CD4-positive, alpha-beta T cell treated with Interleukin-21 for 1 hour (primary cell): ENCODE data around the gene FASTKD3.

Experiments used
- DNase-seq: peaks from one replicate; pipeline ENCODE4 v3.0.0-alpha.2; 2020

FASTKD3 gene

DNA sequence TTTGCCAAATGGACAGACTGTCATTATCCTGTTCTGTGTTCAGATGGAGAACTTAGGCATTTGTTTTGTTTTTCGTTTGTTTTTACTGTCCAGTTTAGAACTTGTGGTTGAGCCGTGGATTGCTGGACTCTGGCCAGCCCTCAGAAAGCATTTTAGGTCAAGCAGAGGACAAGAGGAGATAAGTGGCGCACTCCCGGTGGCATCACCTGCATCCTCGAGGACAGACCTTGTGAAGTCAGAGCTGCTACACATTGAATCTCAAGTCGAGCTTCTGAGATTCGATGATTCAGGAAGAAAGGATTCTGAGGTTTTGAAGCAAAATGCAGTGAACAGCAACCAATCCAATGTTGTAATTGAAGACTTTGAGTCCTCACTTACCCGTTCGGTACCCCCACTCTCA, 9.0 kb upstream of the FASTKD3 start:
- no peak for DNase-seq

DNA sequence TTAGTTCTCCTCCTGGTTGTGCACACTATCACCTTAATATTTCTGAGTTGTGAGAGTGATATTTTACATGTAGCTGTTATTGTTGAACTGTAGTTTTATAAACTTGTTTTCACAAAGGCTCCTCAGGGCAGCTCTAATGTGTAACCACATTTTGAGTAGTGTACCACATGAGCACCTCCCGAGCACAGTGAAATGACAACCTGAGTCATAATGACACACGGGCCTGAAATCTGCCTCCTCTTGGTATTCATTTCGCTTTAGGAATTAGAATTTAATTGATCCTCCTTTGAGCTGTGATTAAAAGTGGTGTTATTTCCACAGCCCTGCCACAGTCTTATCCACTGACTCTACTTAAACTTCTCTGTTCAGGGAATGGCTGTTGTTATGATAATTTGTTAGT, 8.0 kb upstream of the FASTKD3 start:
- no peak for DNase-seq

DNA sequence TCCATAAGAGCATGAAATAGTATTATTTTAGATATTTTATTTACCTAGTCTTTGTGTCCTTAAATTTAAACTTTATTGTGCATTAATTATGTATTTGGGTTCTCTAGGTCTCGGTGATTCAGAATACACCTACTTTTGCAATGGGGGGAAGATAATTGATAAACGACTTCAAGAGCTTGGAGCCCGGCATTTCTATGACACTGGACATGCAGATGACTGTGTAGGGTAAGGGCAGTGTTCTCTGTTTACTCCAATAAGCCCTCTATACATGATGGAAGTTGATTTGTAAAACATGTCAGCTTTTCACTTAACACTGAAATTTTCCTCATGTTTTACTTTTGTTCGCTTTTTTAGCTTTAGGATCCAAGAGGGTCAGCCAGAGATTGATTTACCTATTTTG, 6.3 kb upstream of the FASTKD3 start:
- DNase-seq: no peak

DNA sequence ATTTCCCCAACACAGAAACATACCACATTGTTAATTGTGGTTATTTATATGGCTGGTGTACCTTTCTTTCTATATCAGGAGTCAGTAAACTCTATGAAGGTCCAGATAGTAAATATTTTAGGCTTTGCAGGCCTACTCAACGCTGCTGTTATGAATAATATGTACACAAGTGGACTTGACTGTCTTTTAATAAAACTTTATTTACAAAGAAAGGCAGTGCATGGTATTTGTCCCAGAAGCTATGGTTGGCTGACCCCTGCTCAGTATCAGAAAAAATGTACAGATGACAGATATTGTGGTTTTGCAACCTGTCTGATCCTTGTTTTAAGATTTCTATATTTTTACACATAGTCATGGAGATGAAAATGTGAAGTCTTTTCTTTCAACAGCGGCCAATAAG, 5.8 kb upstream of the FASTKD3 start:
- DNase-seq: no peak

DNA sequence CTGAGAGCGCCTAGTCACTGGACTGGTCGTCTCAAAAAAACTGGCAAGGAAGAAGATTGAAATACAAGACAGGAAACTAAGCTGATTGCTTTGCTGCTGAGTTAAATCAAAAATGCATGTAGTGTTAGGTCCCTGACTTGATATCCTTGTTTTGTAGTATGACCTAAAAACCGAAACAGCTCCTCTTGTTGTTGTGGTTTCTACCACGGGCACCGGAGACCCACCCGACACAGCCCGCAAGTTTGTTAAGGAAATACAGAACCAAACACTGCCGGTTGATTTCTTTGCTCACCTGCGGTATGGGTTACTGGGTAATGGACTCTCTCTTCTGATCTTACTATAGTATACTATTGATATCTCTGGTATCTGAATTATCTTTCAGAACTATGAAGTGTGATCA, 4.4 kb upstream of the FASTKD3 start:
- DNase-seq: peak; percentile 56

DNA sequence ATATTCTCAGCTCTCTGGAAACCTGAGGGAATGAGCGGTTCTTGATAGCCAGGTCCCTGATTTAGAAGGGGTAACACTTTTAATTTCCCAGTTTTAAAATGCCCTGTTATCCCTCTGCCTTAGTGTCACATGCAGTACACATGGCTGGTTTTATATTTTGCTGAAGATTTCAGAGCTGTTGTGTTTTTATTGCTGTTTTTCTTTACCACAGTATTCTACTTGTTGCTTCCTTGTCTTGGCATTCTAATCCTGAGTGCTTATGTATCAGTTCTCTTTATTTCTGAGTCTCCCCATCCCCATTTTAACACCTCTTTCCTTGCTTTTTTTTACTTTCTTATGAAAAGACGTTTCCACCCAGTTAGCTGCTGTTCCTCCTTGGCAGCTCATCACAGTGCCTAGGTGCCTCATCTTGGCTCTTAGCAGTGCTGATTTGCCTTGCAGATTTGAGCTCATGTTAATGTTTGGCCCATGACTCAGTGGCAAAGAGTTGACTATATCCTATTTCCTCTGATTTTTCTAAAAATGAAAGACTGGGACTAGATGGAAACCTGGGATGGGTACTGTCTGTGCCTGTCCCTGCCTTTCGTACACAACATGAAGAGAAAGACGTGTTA, 3.8 kb upstream of the FASTKD3 start:
- DNase-seq: no peak

DNA sequence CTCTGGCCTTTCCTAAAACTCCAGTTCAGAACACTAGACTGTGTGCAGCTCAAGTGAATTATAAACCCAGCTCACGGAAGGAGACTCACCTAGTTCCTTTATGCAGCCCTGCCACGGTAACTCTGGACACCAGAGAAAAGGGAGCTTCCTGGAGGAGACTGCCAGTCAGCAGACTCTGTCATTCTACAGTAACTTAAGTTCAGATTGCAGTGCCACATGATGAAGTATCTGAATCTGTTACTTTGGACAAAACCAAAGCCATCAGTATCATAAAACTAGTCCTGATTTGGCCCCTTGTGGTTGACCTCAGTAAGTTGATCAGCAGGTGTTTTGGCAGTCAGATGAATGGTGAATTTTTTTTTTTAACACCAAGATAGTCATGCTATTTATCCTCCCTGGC, 2.8 kb upstream of the FASTKD3 start:
- DNase-seq: peak; percentile 26

DNA sequence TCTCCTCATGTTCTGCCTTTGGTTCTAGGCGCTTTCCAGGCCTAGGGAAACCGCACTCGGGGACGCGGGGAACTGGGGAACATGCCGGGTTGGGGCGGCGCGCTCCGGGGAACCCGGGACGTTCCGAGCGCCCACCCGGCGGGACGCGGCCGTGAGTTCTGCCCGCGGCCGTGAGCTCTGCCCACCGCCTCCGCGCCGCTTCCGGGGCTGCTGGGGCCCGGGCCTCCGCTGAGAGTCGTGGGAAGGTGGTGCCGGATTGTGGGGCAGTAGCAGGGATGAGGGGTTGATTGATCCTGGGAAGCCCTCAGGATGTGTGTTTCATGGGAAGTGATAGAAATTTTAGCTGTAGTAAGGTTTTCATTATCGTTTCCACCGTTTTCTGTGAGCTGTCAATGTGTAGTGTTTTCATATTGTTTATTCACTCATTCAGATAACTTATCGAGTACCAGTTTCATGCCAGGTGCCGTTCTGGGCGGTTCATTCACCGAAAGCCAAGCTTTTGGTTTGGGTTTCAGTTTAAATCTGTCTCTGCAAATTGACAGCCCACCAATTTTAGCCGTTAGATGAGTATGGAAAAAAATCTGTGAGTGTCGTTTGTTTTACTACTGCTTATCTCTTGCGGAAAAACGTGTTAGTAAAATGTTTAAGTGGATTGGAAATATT, 774 bp upstream of the FASTKD3 start:
- DNase-seq: peak; percentile 31

DNA sequence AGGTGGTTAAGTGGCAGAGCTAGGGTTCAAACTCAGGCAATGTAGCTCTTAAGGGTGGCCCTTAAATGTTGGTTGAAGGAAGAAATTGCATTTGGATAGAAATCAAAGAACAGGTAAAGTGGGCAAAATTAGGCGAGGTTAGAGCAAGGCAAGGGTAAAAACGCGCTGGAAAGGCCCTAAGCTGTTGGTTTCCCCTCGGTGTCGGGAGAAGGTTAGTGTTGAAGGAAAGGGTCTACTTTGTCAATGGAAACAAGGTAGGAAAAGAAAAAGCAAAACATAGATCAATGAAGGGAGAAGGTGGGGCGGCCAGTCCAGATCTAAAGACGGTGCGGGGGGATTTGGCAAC, 431 bp downstream of the FASTKD3 start:
- DNase-seq: no peak

DNA sequence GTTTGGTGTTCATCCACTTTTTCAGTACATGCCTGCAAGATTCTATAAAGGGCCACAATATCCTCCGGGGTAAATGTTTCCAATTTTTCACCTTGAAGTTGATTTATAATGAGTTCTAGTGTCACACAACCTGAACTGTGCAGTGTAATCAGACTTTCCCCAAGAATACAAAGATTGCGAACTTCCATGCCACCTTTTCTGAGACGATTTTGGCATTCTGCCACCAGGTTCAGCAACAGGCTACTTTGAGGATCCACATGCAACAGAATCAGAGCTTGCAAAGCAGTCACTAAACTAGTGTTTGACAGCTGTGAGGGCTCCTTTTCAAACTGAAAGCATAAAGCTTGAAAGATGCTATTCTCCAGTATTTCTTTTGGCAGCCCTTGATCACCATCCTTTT, 1.6 kb downstream of the FASTKD3 start:
- DNase-seq: no peak

DNA sequence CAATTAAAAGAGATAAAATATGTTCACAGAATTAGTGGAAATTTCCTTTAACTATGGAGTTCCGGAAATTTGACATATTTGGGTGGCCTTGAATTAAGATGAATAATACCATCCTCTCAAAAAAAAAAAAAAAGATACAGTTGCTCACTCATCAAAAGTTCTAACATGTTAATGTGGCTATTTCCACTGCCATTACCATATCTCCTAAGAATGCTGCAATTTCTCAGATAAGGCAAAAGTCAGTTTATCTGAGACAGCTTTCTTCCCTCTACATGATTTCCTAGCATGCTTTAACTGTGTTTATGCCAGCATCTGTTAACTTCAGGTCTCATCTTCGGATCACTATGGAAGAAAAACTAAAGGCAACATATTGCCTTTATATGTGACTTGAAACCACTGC, 2.6 kb downstream of the FASTKD3 start:
- no peak for DNase-seq

DNA sequence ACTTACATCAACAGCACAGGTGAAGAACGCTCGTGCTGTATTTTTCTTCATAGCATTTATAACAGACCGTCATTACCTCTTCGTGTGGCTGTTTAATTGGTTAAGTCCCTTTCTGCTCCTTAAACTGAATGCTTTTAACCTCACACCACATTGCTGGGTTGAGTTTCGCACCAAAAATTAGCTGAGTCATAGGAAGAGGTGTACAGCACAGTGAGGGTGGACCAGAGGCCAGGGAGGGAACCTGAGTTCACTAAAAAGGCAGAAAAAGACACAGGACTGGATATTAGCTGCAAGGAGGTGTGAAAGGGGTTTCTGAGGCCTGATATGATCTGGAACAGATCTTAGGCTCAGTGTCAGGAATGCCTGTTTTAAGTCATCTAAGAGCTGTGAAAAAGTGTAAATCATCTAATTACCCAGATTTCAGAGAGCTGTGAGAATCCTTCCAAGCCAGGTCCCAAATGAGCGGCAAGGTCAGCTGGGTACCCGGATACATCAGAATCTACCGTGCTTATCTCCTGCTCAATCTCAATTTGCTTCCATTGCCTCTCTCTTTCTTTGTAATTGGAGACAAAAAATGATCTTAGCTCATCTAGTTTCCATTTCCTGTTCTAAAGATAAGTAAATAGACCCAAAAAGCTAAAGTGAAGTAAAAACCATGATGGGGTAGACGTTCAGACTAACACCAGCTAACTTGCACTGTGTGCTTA, 10.8 kb downstream of the FASTKD3 start:
- DNase-seq: no peak

DNA sequence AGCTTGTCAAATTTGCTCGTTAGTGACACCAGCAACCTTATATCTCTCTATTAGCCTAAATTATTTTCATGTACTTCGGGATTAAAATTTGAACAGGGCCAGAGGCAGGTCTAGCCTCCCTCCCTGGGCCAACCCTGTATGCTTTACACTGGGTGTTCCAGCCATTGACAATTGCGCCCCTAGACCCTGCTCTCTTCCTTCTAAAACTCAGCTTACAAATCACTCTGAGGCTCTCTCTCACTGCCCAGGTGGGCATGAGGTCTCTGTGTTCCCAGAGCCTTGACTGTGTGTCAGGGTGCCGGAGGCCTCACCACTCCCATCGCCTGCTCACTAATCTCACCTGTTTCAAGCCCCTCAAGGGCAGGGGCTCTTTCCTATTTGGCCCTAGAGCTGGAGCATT, 11.5 kb downstream of the FASTKD3 start:
- DNase-seq: no peak

DNA sequence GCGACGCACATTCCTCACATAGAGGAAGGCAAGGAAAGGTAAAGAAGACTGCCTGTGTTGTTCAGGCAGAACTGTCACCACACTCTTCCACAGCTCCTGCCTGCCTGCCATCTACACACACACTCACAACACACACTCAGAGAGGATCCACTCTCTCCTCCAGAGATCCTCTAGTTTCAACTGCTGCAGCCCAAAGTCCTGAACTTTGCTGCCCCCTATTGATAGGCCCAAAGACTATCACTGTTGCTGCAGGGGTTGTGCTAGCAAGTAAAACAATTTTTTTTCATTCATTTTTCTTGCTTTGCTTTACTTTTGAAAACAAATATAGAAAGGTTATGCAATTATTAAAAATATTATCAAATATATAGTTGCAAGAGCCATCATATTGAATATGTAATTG, 12.0 kb downstream of the FASTKD3 start:
- DNase-seq: peak; percentile 58

DNA sequence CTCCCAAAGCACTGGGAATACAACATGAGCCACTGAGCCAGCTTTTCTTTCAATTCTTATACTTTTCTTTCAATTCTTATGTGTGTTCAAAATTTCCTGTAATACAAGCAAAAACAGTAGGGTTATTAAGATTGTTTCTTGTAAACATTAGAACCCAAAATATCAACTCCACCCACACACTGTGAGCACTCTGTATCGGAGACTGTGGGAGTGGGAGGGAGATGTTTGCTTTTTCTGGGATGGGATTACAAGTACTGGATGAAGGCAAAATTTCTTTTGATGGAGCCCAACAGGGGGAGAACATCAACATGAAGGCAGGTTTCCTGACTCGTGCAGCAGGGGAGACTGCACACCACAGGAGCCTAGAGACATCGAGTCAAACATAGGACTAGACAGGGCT, 13.2 kb downstream of the FASTKD3 start:
- no peak for DNase-seq

DNA sequence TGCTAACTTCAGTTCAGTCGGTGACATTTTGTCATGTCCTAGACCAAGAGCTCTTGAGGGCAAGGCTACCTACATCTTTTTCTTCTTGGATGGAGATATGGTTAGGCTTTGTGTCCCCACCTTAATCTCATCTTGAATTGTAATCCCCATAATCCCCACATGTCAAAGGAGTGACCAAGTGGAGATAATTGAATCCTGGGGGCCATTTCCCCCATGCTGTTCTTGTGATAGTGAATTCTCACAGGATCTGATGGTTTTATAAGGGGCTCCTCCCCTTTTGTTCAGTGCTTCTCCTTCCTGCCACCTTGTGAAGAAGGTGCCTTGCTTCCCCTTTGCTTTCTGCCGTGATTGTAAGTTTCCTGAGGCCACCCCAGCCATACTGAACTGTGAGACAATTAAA, 15.8 kb downstream of the FASTKD3 start:
- DNase-seq: no peak

DNA sequence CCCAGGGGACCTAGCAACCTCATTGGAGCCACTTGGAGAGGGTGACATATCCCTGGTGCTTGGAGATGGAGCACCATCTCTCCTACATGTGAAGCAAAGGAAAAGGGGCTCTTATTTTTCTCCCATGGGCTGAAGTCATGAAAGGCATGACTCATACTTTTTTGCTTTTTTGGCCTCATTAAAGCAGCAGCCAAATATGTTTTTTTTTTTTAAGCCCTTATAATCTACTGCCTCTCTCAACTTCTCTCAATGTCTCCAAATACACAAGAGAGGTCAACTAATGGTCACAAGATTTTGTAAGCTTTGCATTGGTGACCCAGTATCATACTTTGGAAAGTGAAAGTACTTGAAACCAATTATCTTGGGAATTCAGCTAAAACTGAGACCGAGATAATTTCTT, 16.3 kb downstream of the FASTKD3 start:
- no peak for DNase-seq

DNA sequence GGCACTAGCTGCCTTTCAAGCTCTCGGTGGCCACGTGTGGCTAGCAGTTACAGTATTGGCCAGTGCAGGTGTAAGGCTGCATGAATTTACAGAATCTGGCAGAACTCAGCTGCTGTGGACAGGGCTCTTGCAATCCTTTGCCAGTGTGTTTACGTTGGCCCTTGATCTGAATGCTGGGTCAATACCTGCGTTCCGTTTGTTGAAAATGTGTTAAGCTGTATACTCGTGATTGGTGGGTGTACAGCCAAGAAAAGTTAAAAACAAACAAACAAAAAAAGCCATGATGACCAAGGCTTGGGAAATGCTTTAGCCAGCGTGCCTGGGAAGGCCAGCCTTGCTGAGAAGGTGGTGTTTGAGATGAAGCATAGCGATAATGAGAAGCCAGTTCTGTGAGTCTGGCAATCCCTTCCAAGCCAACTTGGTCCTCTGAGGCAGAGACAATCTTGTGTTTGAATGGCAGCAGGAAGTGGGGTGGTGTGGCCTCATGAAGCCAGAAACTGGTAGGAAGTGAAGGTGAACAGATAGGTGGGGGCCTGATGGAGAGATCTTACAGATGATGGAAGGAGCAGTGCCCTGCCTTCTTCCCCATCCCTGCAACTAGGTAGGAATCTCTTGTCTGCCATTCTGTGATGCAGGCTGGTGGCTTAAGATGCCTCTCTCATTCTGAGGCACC, 17.1 kb downstream of the FASTKD3 start:
- no peak for DNase-seq

DNA sequence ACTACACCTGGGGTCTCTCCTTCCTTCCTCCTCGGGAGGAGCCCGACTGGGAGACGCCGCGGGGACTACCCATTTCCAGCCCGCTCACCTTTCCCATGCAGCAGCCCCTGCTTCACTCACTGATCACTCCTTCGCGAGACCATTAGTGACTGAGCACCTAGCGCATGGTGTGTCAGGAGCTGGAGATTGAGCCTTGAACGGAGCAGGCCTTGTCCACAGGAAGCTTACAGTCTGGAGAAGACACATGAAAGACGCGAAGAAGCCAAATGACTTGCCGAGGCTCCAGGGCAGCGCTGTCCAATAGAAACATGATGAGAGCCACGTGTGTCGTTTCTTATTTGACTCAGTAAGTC, 17.6 kb downstream of the FASTKD3 start:
- no peak for DNase-seq

DNA sequence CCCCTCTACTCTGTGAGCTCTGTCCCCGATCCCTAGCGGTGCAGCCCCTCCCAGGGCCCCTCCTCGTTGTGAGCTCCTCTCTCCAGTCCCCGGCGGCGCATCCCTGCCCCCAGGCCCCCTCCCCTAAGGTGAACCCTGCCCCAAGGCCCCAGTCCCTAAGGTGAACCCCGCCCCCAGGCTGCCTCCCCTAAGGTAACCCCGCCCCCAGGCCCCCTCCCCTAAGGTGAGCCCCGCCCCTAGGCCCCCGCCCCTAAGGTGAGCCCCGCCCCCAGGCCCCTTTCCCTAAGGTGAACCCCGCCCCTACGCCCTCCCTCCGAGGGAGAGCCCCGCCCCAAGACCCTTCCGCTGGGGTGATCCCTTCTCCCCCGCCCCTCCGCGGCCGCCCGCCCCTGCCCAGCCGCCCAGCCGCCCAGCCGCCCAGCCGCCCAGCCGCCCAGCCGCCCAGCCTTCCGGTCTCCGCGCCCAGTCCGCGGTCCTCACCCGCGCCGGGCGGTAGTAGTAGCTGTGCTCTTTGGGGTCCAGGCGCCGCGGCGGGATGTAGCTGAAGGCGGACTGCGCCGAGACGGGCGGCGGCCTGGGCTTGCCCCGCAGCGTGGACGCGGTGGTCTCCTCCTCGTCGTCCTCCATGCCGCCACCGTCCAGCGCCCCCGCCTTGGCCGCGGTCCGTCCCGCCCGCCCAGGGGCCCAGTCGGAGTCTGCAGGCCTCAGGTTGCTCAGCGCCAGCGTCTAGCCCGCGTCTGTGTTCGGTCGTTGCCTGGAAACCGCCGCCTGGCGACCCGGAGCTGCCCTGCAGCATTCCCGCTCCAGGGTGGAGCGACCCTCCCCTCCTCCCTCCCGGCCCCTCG, 18.2 kb downstream of the FASTKD3 start, which contains the start of gene CFAP90:
Gene CFAP90, minus strand, starts transcription at position 739 of the 845 bp plus-strand sequence. Its CDS starts 112 bp downstream, at position 627.
- peak; percentile 36 for DNase-seq

DNA sequence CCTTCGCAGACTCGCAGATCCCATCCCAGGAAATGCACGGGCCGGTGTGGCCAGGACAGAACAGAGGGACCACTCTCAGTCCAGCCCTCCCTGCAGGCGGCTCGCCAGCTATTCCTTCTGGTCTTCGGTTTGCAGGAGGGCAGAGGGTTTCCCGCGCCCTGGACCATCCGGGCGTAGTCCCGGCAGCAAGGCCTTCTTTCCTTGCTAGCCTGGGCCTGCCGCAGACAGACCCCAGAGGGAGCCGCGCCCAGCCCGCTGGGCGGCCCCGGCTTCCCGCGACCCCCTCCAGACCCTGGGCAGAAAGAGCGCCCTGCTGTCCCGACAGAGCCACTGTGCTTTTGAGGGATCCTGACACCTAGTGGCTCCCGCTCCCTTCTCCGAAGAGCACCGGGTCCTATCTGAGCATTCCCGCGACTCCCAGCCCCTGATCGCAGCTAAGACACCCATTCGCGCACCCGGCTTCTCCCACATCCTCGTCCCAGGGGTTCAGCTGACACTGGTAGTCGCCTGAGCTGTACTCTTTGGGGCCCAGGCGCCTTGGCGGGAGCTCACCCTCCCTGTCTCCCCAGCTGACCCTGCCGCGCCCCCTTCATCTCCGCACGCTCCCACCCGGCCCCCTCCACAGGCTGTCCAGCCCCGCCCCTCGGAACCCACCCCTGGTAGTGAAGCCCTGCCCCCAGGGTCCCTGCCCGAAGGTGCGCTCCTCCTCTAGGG, 19.0 kb downstream of the FASTKD3 start:
- DNase-seq: peak; percentile 15

DNA sequence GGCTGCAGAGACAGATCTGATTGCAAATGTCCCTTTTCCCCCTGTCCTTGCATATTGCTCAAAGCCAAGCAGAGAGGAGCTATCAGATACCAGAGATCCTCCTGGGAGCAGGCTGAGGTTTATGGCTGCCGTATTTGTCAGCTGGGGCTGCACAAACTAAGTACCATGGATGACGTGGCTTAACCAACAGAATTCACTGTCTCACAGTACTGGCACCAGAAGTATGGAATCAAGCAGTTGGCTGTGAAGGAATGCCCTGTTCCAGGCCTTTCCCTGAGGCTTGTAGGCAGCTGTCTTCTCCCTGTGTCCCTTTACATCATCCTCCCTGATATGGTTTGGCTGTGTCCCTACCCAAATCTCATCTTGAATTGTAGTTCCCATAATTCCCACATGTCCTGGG, 20.5 kb downstream of the FASTKD3 start:
- no peak for DNase-seq
